GM23338 (cell line): ENCODE results near the gene SMIM43.

Experiments used
- EZH2 ChIP-seq: fragments of 200-600 bp; sonication (generic); IDR thresholded peaks from one replicate; pipeline ENCODE4 v1.8.0; 2017; ENCODE audit warnings: antibody characterized with exemption, mild to moderate bottlenecking, low read depth; ENCODE audit not compliant: unreplicated experiment
- POLR2AphosphoS5 ChIP-seq: IDR thresholded peaks from 2 replicates; pipeline ENCODE4 v1.6.1; 2016; ENCODE audit warnings: antibody characterized with exemption, low read depth
- ZNF331 ChIP-seq: fragments of 250-450 bp; sonication (Bioruptor Pico); IDR thresholded peaks from 2 replicates; pipeline ENCODE4 v1.5.0; 2020; ENCODE audit warnings: low read depth, mild to moderate bottlenecking, moderate library complexity
- TF ChIP-seq, protein P1 (sequence below), 2 experiments: fragments of 200-600 bp in 1 of 2; sonication (generic) in 1 of 2; conservative IDR thresholded peaks; 2 replicates each; pipeline versions ENCODE4 v1.5.1 to v1.6.1; 2016 to 2017; ENCODE audit warnings: antibody characterized with exemption in 2 of 2, low read depth in 2 of 2, mild to moderate bottlenecking in 2 of 2, moderate library complexity in 1 of 2

- TF ChIP-seq, protein P1, sequence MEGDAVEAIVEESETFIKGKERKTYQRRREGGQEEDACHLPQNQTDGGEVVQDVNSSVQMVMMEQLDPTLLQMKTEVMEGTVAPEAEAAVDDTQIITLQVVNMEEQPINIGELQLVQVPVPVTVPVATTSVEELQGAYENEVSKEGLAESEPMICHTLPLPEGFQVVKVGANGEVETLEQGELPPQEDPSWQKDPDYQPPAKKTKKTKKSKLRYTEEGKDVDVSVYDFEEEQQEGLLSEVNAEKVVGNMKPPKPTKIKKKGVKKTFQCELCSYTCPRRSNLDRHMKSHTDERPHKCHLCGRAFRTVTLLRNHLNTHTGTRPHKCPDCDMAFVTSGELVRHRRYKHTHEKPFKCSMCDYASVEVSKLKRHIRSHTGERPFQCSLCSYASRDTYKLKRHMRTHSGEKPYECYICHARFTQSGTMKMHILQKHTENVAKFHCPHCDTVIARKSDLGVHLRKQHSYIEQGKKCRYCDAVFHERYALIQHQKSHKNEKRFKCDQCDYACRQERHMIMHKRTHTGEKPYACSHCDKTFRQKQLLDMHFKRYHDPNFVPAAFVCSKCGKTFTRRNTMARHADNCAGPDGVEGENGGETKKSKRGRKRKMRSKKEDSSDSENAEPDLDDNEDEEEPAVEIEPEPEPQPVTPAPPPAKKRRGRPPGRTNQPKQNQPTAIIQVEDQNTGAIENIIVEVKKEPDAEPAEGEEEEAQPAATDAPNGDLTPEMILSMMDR (conservative IDR thresholded peaks at IDR 0.05; ENCODE audit: low read depth in 2 of 2), result no peak
- TF ChIP-seq POLR2AphosphoS5 (no peak), EZH2 (no peak), ZNF331 (CRISPR knock-in tag) (no peak)
These were observed 18.2 kb upstream of the SMIM43 start for GRCh38 chr4:121783210-121783609.
